GDM1 (cell line): ENCODE results near the gene MAGEA2B.
"Not testable (repeated sequence)": the region's sequence is repeated elsewhere in the genome, so short reads cannot be mapped to it uniquely, and the experiment has no call there.

Source experiments
- DNase-seq: peaks from one replicate; lab custom pipeline; 2025; lab: John Stamatoyannopoulos, UW

Gene MAGEA2B

DNA sequence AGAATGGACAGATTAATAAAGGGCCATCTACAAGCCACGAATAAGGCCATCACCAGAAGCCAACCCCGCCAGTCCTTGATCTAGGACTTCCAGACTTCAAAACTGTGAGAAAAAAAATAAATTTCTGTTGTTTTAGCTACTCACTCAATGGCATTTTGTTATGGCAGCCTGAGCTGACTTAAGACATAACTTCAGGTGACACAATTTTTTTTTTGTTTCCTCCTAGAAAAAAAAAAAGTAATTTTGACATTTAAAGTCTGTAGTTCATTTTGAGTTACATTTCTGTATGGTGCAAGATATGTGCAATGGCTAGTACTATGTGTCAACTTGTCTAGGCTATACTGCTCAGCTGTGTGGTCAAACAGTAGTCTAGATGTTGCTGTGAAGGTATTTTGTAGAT lies 44.5 kb downstream of the MAGEA2B start, which contains the start of gene CSAG3:
CSAG3 (plus strand) TSS at position 301 of the 400 bp plus-strand sequence.
- not testable (repeated sequence) for DNase-seq

- DNase-seq, result not testable (repeated sequence)
These were observed 45.1 kb downstream of the MAGEA2B start for GRCh38 chrX:152759544-152759943.

GRCh38 chrX:152761582-152761981 lies 47.2 kb downstream of the MAGEA2B start:
- not testable (repeated sequence) for DNase-seq

GRCh38 chrX:152766562-152766961 lies 52.1 kb downstream of the MAGEA2B start:
- not testable (repeated sequence) for DNase-seq
